GM12864 (cell line): ENCODE measurements around the gene PDE4B.

ENCODE experiments used
- DNase-seq: peaks from one replicate; pipeline ENCODE4 v3.0.0-alpha.2; 2011; ENCODE audit warnings: low read depth
- H3K4me3 ChIP-seq: 2 replicates; pipeline ENCODE4 v1.5.1; 2011; ENCODE audit warnings: mild to moderate bottlenecking, low read depth, low read length, control low read depth
- TF ChIP-seq, protein P1 (sequence below): IDR thresholded peaks from 2 replicates; pipeline ENCODE4 v1.5.1; 2011; ENCODE audit warnings: low read depth, mild to moderate bottlenecking, moderate library complexity, low read length, control low read depth, inconsistent platforms; ENCODE audit errors: missing control alignments

Gene PDE4B

DNA sequence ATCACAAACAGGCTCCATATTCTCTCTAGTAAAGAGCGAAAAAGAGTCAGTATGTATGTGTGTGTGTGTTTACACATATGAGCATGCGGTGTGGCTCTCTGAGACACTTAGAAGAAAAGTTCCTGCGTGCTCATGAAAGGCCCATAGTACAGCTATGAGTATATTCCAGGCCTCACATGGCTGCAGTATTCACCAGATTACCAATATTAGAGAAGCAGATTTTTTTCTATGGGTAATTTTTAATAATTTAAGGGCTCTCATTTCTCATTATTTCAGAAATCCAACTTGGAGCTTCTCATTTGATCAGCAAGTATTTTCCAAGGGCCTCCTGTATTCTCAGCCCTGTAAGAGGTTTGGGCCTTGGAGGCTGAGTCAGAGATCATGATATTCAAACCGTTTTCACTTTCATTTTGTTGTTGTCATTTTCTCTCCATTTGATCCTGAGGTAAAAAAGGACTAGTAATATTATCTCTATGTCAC, 508.3 kb downstream of the PDE4B start:
- TF ChIP-seq, protein P1, sequence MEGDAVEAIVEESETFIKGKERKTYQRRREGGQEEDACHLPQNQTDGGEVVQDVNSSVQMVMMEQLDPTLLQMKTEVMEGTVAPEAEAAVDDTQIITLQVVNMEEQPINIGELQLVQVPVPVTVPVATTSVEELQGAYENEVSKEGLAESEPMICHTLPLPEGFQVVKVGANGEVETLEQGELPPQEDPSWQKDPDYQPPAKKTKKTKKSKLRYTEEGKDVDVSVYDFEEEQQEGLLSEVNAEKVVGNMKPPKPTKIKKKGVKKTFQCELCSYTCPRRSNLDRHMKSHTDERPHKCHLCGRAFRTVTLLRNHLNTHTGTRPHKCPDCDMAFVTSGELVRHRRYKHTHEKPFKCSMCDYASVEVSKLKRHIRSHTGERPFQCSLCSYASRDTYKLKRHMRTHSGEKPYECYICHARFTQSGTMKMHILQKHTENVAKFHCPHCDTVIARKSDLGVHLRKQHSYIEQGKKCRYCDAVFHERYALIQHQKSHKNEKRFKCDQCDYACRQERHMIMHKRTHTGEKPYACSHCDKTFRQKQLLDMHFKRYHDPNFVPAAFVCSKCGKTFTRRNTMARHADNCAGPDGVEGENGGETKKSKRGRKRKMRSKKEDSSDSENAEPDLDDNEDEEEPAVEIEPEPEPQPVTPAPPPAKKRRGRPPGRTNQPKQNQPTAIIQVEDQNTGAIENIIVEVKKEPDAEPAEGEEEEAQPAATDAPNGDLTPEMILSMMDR = no peak
- peak; percentile 77 for DNase-seq
- H3K4me3 ChIP-seq = peak overlapping the region; percentile 42; the same call in 1 of the 2 replicates

DNA sequence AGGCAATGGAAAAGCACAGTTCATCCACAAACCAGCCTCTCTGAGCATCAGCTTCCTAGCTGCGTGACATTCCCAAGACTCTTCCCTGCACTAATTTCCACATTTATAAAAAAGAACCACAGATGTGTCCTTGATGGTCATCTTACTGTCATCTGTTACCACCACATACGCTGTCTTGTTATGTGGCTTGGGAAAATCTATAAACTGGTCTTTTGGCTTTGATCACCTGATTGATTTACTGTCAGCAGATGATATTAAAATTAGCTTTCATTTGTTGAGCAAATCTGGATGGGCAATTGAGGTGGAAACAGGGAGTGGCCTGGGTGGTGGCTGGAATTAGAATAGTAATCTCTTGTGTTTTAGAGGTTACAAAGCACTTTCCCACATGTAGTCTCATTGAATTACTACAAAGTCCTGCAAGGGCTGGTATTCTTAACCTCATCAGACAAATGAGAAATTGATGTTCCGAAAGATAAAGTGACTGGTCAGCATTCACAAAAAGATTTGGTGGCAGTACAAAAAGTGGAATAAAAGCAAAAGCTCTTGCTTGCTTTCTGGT, 509.6 kb downstream of the PDE4B start:
- H3K4me3 ChIP-seq = no peak overlapping the region
- TF ChIP-seq, protein P1 = no peak
- DNase-seq = no peak

DNA sequence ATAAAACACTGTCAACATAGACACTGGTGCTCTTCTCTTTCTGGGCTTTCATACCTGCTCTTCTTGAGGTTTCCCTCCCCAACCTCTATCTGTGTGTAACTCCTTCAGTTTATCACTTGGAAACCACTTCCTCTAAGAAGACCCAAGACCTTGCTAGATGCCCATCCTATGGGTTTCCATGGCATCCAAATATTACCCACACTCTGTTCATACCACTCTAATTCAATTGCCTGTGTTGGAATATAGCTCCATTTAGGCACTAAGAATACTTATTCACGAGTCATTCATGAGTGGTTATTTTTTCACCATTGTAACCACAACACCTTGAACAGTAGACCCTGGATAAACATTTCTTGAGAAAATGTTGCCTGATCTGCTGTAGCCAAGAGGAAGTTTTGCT, 510.1 kb downstream of the PDE4B start:
- TF ChIP-seq, protein P1 = no peak
- H3K4me3 ChIP-seq = no peak overlapping the region
- DNase-seq = no peak

DNA sequence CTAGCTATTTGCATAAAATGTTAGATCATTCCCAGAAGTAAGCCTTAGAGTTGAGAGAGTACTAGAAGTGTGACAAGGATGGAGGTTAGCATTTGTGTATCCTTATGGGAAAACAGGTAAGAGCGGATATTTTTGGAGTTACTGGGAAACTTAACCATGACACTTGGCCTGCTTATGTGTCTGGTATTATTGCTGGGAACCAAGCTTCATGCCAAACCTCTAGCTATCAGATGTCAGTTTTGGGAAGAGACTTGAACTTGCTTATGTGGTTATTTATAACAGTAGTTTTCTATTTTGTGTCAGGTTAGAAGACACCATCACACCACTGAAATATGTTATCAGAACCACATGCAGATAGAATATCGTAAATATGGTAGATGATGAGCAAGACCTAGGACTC, 511.0 kb downstream of the PDE4B start:
- H3K4me3 ChIP-seq = no peak overlapping the region
- DNase-seq = no peak
- TF ChIP-seq, protein P1 = no peak

DNA sequence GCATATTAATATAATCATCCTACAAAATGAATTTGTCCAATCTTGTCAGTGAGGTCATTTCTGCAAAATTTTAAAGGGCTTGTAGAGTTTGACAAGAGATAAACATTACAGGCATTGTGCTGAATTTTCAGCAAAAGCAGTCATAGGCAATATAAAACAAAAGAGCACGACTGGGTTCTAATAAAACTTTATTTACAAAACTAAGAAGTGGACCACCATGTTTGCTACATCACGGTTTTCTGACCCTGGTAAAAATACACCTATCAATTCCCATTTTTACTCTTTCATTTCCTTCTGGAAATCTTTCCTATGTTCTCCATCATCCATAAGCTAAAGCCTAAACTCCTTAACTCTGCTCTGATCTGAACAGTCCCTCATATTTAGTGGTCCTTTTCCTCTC, 511.4 kb downstream of the PDE4B start:
- H3K4me3 ChIP-seq = no peak overlapping the region
- TF ChIP-seq, protein P1 = no peak
- DNase-seq = no peak

DNA sequence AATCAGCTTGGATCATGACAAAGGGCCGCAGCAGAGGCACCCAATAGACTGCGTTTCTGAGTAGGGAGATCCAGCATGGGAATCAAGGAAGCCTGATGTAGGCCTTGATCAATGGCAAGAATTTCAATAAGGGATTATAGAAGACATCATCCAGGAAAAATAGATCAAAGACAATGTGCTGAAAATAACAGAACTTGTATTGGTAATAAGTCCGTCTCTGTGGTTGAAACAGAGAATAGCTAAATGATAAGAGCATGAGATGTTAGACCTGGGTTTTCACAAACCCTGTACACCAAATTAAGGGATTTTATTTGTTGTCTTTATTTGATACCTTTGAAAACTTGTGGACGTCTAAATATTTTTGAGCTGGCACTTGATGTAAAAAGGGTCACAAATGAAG, 513.2 kb downstream of the PDE4B start:
- TF ChIP-seq, protein P1 = no peak
- no peak for DNase-seq
- no peak overlapping the region for H3K4me3 ChIP-seq
